ENCODE data around the gene CCDC60.

The CCDC60 gene

DNA sequence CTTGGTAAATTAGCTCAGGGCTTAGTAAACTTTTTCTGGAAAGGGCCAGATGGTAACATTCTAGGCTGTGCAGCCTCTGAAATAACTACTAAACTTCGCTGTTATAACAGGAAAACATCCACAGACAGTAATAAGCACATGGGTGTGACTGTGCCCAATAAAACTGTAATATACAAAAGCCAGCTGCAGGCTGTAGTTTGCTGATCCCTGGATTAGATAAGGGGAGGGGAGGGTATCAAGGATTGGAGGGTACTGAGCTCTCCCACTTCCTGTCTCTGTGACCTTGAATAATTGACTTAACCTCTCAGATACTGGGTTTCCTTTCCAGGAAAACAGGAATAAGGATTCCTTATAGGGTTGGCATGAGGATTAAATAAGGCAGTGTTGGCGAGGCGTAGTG lies 81.2 kb downstream of the CCDC60 start (continued):
- TF ChIP-seq, protein P1, sequence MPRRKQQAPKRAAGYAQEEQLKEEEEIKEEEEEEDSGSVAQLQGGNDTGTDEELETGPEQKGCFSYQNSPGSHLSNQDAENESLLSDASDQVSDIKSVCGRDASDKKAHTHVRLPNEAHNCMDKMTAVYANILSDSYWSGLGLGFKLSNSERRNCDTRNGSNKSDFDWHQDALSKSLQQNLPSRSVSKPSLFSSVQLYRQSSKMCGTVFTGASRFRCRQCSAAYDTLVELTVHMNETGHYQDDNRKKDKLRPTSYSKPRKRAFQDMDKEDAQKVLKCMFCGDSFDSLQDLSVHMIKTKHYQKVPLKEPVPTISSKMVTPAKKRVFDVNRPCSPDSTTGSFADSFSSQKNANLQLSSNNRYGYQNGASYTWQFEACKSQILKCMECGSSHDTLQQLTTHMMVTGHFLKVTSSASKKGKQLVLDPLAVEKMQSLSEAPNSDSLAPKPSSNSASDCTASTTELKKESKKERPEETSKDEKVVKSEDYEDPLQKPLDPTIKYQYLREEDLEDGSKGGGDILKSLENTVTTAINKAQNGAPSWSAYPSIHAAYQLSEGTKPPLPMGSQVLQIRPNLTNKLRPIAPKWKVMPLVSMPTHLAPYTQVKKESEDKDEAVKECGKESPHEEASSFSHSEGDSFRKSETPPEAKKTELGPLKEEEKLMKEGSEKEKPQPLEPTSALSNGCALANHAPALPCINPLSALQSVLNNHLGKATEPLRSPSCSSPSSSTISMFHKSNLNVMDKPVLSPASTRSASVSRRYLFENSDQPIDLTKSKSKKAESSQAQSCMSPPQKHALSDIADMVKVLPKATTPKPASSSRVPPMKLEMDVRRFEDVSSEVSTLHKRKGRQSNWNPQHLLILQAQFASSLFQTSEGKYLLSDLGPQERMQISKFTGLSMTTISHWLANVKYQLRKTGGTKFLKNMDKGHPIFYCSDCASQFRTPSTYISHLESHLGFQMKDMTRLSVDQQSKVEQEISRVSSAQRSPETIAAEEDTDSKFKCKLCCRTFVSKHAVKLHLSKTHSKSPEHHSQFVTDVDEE (CRISPR knock-in tag; IDR thresholded peaks at IDR 0.05), result no peak
- TF ChIP-seq TCF4 (CRISPR knock-in tag; IDR thresholded peaks at IDR 0.05; ENCODE audit: borderline replicate concordance), result no peak
- TF ChIP-seq ZNF8 (CRISPR knock-in tag; IDR thresholded peaks at IDR 0.05), result no peak

DNA sequence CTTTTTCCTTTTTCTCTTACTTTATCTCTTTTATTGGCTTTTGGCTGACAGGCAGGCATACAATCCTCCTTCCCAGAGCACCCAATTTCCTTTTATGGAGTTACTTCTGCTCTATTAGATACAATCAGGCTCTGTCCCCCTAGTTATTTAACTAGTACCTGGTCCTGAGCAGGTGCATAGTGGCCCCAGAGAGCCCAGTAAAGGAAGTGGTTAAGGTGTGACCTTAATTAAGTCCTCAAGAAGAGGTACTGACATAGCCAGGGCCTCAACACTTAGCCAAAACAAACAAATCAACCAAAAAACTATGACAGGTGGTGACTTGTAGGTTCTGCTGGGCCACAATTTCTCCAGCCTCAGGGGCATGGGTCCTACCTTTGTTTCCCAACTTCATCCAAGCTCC lies 82.9 kb downstream of the CCDC60 start:
- ATAC-seq, result no peak
- no peak for TF ChIP-seq TOX (CRISPR knock-in tag; IDR thresholded peaks at IDR 0.05; ENCODE audit: borderline replicate concordance)
- TF ChIP-seq BACH2 (CRISPR knock-in tag; IDR thresholded peaks at IDR 0.05; ENCODE audit: borderline replicate concordance), result no peak
- no peak for TF ChIP-seq ZNF70 (CRISPR knock-in tag; IDR thresholded peaks at IDR 0.05)
- no peak for TF ChIP-seq RARB (CRISPR knock-in tag; IDR thresholded peaks at IDR 0.05)
- TF ChIP-seq GLIS3 (CRISPR knock-in tag; IDR thresholded peaks at IDR 0.05), result no peak
- TF ChIP-seq, protein P1 (CRISPR knock-in tag; IDR thresholded peaks at IDR 0.05), result no peak
- no peak for TF ChIP-seq OSR1 (CRISPR knock-in tag; IDR thresholded peaks at IDR 0.05)
- TF ChIP-seq ISL1 (CRISPR knock-in tag; IDR thresholded peaks at IDR 0.05), result no peak
- no peak for TF ChIP-seq ZNF8 (CRISPR knock-in tag; IDR thresholded peaks at IDR 0.05)
- TF ChIP-seq CSRNP3 (CRISPR knock-in tag; IDR thresholded peaks at IDR 0.05), result no peak
- no peak for TF ChIP-seq ZNF565 (CRISPR knock-in tag; conservative IDR thresholded peaks at IDR 0.05; ENCODE audit: low read depth)
- no peak for TF ChIP-seq CSDC2 (CRISPR knock-in tag; IDR thresholded peaks at IDR 0.05)
- TF ChIP-seq ZC3H10 (CRISPR knock-in tag; IDR thresholded peaks at IDR 0.05), result no peak
- TF ChIP-seq ZFP30 (CRISPR knock-in tag; IDR thresholded peaks at IDR 0.05), result no peak
- no peak for TF ChIP-seq TCF4 (CRISPR knock-in tag; IDR thresholded peaks at IDR 0.05; ENCODE audit: borderline replicate concordance)
- TF ChIP-seq PPARA (CRISPR knock-in tag; IDR thresholded peaks at IDR 0.05; ENCODE audit: borderline replicate concordance), result no peak
- TF ChIP-seq, protein P2, sequence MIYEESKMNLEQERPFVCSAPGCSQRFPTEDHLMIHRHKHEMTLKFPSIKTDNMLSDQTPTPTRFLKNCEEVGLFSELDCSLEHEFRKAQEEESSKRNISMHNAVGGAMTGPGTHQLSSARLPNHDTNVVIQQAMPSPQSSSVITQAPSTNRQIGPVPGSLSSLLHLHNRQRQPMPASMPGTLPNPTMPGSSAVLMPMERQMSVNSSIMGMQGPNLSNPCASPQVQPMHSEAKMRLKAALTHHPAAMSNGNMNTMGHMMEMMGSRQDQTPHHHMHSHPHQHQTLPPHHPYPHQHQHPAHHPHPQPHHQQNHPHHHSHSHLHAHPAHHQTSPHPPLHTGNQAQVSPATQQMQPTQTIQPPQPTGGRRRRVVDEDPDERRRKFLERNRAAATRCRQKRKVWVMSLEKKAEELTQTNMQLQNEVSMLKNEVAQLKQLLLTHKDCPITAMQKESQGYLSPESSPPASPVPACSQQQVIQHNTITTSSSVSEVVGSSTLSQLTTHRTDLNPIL (CRISPR knock-in tag; IDR thresholded peaks at IDR 0.05; ENCODE audit: low read depth), result no peak
- TF ChIP-seq ESRRG (CRISPR knock-in tag; IDR thresholded peaks at IDR 0.05), result no peak
- TF ChIP-seq, protein P3, sequence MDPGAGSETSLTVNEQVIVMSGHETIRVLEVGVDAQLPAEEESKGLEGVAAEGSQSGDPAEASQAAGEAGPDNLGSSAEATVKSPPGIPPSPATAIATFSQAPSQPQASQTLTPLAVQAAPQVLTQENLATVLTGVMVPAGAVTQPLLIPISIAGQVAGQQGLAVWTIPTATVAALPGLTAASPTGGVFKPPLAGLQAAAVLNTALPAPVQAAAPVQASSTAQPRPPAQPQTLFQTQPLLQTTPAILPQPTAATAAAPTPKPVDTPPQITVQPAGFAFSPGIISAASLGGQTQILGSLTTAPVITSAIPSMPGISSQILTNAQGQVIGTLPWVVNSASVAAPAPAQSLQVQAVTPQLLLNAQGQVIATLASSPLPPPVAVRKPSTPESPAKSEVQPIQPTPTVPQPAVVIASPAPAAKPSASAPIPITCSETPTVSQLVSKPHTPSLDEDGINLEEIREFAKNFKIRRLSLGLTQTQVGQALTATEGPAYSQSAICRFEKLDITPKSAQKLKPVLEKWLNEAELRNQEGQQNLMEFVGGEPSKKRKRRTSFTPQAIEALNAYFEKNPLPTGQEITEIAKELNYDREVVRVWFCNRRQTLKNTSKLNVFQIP (CRISPR knock-in tag; IDR thresholded peaks at IDR 0.05; ENCODE audit: borderline replicate concordance, low read depth), result no peak

GRCh38 chr12:119419381-119419780 lies 84.9 kb downstream of the CCDC60 start:
- TF ChIP-seq ZFP30 (CRISPR knock-in tag; IDR thresholded peaks at IDR 0.05) (no peak), ZNF70 (CRISPR knock-in tag; IDR thresholded peaks at IDR 0.05) (no peak), ESRRG (CRISPR knock-in tag; IDR thresholded peaks at IDR 0.05) (no peak), GLIS3 (CRISPR knock-in tag; IDR thresholded peaks at IDR 0.05) (no peak), PPARA (CRISPR knock-in tag; IDR thresholded peaks at IDR 0.05; ENCODE audit: borderline replicate concordance) (no peak)
- TF ChIP-seq, protein P2 (CRISPR knock-in tag; IDR thresholded peaks at IDR 0.05; ENCODE audit: low read depth), result no peak
- no peak for ATAC-seq

All from SK-N-SH treated with all-trans-retinoic acid at 6 μM for 48 hours (cell line).